GM12891 (cell line): ENCODE results near the gene TMEM8B.

Experiments
- POLR2A ChIP-seq: IDR thresholded peaks from 2 replicates; pipeline ENCODE4 v1.6.1; 2011; ENCODE audit warnings: low read depth, low read length, control low read depth
- POLR2AphosphoS5 ChIP-seq: IDR thresholded peaks from 2 replicates; pipeline ENCODE4 v1.6.1; 2011; ENCODE audit warnings: low read depth, low read length, control low read depth
- POU2F2 ChIP-seq: IDR thresholded peaks from 2 replicates; pipeline ENCODE4 v1.6.1; 2011; ENCODE audit warnings: low read depth, mild to moderate bottlenecking, control low read depth, low read length, moderate library complexity
- SPI1 ChIP-seq: IDR thresholded peaks from 2 replicates; pipeline ENCODE4 v1.6.1; 2011; ENCODE audit warnings: low read depth, low read length, control low read depth
- TAF1 ChIP-seq: IDR thresholded peaks from 2 replicates; pipeline ENCODE4 v1.6.1; 2011; ENCODE audit warnings: low read depth, low read length, control low read depth

DNA sequence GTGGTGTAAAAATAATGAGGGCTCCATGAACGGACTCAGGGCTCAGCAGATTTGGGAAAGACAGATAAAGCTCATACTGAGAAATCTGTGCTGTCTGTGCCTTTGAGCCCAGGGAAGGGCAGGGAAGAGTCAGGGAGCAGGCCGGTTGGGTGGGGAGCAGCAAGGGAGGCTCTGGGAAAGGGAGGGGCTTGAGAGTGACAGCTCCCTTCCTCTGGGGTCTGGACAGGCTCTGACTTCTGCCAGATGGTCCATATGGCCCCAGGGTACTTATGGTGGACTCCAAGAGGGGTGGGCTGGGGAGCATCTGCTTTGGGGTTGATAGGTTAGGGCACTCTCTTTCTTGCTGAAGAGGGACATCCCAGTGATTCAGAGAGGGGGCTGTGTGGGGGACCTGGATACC is 35.6 kb upstream of the TMEM8B start:
- TF ChIP-seq POLR2A (no peak), POLR2AphosphoS5 (no peak), POU2F2 (no peak), SPI1 (no peak), TAF1 (no peak)
